Left ventricle myocardium superior (tissue), 1 donor: ENCODE data around the gene TOMT. TPM values are rescaled to one million over a fixed set of nuclear protein-coding genes. Genes with fewer than 3 reads are reported as not detected.

Experiments used
- ATAC-seq: fragments of 200-7000 bp; cut with Tn5 transposase; one replicate; pipeline ENCODE4 v1.9.1; 2020; ENCODE audit warnings: mild to moderate bottlenecking, moderate library complexity
- DNase-seq: peaks from one replicate; pipeline ENCODE4 v3.0.0-alpha.2; 2020
- intact Hi-C: fragments of 100-400 bp; cut with micrococcal nuclease; formaldehyde crosslinking; loops from one replicate; pipeline ENCODE4 v1.11.0; 2022
- long read RNA-seq: library from polyadenylated mRNA; unstranded; transcript quantifications from one replicate; pipeline ENCODE4 v2.0.0, GENCODE V29; 2021
- total RNA-seq: library from RNA; stranded (reverse); fragmentation: NEBNext Ultra II Directional; extraction: Animal tissue kit (Norgen Biotek cat#: 25700); gene quantifications from one replicate; pipeline ENCODE4 v1.2.1, GENCODE V29; 2021
- donor health status: DM: no; HTN: yes; CAD: no; lungs with severe emphysema.

Gene TOMT, protein sequence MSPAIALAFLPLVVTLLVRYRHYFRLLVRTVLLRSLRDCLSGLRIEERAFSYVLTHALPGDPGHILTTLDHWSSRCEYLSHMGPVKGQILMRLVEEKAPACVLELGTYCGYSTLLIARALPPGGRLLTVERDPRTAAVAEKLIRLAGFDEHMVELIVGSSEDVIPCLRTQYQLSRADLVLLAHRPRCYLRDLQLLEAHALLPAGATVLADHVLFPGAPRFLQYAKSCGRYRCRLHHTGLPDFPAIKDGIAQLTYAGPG
- total RNA-seq: not detected
- long read RNA-seq: 0 reads

- intact Hi-C loops: no loop called here
- DNase-seq: no peak
- no peak for ATAC-seq
Observed at GRCh38 chr11:72105888-72106287, at the start of gene TOMT. TOMT (plus strand) TSS chr11:72105924; CDS start chr11:72105952, 28 bp downstream.

DNA sequence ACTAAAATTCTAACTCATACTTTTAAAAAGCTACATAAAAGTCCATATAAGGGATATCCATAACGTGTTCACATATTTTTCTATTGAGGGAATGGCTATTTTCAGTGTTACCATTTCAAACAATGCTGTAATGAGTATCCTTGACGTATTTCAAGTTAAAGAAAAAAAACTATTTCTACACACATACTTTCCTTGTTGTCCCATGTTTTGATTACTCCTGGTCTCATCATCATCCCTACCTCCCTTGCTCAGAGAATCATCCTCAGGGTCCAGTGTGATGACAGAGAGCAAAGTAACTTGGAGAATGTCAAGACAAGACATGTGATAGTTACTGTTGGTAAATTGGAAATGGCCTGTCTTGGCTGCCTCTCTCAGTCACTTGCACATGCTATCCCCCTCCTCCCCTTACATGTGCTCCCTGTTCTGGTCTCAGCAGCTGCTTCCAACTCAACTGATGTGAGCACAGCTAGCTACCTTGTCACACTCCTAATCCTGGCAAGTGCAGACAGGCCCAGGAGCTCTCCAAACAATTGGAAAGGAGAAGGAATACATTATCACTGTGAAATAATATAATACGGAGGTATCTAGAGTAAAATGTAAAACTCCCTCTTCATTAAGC is 47.2 kb upstream of the TOMT start:
- intact Hi-C loops: no loop called here
- DNase-seq: no peak
- ATAC-seq: peak; percentile 46

- intact Hi-C loops: no loop called here
- DNase-seq: no peak
- ATAC-seq: no peak
Observed at GRCh38 chr11:72061739-72062396, 43.9 kb upstream of the TOMT start.

GRCh38 chr11:72066855-72067254 is 38.9 kb upstream of the TOMT start:
- ATAC-seq (no peak), DNase-seq (no peak)
- intact Hi-C loops: no loop called here

- ATAC-seq (no peak), DNase-seq (no peak)
- intact Hi-C loops: no loop called here
Observed at GRCh38 chr11:72067266-72067665, 38.5 kb upstream of the TOMT start.

GRCh38 chr11:72067676-72068075 is 38.0 kb upstream of the TOMT start:
- ATAC-seq (no peak), DNase-seq (no peak)
- intact Hi-C loops: no loop called here

GRCh38 chr11:72069200-72069599 is 36.5 kb upstream of the TOMT start:
- intact Hi-C loops: no loop called here
- peak; percentile 42 for ATAC-seq
- DNase-seq: no peak

DNA sequence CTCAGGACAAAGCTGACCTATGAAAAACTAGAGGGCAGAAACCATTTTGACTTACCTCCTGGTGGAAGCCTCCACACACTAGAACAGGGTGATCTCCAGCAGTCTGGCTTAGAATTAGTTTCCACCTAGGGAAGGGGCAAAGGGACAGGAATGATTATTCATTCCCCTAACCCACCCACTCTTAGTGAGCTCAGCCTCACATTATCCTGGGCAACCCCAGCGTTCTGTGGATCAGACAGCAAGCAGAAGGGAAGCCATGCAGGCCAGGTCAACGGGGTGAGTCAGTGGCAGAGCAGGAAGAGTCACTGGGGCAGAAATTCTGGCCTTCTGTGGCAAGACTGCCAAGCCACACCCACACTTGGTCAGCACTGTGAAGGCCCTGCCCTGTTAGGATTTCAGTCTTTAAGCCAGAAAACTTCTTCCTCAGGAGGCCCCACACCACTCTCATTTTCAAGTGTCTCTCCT is 35.9 kb upstream of the TOMT start:
- peak; percentile 97 for ATAC-seq
- intact Hi-C loops: no loop called here

DNA sequence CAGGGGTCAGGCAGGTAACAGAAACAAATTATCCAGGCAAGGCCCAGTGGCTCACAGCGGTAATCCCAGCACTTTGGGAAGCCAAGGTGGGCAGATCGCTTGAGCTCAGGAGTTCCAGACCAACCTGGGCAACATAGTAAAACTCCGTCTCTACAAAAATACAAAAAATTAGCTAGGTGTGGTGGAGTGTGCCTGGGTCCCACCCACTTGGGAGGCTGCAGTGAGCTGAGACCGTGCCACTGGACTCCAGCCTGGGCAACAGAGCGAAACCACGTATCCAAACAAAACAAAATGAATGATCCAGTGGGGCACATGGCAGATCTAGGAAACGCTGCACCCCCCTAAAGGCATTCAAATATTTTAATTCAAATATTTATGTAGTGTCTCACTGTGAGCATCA is 35.2 kb upstream of the TOMT start:
- intact Hi-C loops: no loop called here
- ATAC-seq (no peak), DNase-seq (no peak)

More for the DNA sequence above, 35.9 kb upstream of the TOMT start:
- DNase-seq: peak; percentile 83

GRCh38 chr11:72072348-72072747 is 33.4 kb upstream of the TOMT start:
- intact Hi-C loops: no loop called here
- DNase-seq (no peak), ATAC-seq (no peak)

GRCh38 chr11:72075109-72075508 is 30.6 kb upstream of the TOMT start:
- intact Hi-C loops: no loop called here
- no peak for DNase-seq
- ATAC-seq: no peak

DNA sequence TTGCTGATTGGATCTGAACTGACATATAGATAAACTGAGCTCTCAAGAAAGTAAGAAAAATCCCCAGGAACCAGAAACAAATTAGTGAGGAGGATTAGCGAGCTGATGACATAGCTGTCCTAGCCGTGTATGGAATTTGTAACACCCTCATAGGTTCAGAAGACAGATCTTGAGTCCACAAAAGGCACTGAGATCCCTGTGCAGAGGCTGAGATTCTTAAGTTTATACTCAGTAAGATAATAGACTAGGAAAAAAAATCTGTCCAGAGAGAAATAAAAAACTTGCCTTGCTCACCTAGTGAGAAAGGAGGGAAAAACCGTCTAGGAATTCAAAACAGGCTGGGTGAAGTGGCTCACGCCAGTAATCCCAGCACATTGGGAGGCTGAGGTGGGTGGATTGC is 30.0 kb upstream of the TOMT start:
- ATAC-seq (no peak), DNase-seq (no peak)
- intact Hi-C loops: no loop called here

DNA sequence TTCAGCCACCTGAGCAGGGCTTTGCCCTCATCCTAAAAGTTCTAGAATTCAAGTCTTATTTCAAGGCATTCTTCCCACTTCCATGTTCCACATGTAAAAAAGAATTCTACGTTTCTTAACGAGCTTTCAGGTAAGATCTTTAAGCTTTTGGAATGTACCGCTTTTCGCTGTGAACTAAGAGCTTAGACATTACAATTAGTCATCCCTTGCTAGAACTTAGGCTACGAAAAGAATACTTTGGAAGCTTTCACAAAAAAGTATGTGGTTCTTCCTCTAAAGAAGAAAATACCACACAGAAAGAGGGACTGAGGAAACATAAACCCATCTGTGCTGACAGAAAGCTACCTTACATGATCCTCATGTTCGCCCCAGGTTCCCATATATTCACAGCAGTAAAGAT is 27.2 kb upstream of the TOMT start:
- no peak for ATAC-seq
- intact Hi-C loops: no loop called here
- DNase-seq: no peak

DNA sequence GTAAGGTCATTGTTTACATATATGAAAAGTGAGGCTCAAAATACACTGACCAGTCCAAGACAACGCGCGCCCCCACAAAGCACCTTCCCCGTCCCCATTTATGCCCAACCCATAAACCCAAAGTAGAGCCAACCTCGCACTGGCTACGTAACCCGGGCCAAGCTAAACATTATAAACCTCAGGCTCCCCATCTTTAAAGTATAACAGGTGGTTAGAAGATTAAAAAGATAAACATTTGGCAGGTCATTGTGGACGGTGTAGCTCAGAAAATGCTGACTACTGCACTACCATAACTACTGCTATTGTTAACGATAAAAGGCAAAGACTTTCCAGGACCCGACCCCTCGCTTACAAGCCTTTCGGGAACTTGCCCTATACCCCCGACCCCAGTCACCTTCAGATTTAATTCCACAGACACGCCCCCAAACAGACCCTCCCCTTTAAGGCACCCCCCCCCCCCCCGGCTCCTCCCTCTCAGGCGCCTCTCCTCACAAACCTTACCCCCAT is 25.9 kb upstream of the TOMT start:
- peak; percentile 50 for ATAC-seq
- DNase-seq: no peak
- intact Hi-C loops: loop anchor here (5.0 kb wide), 1 partner anchor 38 kb away; no protein-coding TSS in a partner anchor

DNA sequence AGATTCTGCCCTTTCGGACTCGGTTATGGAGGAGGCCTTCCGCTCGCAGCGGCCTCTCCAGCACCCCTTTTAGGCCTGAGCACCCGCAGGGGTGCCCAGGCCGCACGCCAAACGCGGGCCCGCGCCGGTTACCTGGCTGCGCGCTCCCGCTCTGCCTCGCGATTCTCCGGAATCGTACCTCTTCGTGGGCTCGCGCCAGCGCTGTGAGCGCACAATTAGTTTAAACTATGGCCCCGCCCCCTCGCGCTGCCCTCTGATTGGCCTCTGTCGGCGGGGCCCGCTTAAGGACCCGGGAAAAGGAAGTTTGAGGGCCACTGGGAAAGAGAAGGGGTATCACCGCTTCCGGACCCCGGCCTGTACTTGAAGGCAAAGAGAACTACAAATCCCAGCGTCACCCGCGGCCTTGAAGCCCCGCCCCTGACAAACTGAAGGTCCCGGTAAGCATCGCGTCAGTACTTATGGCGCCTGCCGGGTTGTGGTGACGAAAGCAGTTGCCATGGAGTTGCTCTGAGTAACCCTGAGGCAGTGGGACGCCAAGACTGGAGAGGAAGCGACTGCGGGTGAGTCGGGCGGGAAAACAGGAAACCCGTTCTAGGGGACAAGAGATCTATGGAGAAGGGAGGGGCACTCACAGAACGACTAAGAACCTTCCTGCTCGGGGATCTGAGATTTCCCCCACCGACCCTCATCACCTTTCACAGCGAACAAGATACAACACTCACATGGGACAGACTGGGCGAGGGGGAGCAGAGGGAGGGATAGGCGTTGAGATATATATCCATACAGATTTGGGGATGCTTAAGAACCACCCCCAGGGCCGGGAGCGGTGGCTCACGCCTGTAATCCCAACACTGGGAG is 25.2 kb upstream of the TOMT start, which contains the start of the genes LRRC51 and NUMA1:
Gene LRRC51 (plus strand): TSS at position 525 of the 858 bp plus-strand sequence. CDS start 8,234 bp downstream, outside the sequence.
Gene NUMA1 (minus strand): TSS at position 217 of the 858 bp plus-strand sequence. CDS start 44,599 bp downstream, outside the sequence.
- ATAC-seq: peak; percentile 96
- intact Hi-C loops: loop anchor here (5.0 kb wide), 1 partner anchor 38 kb away; no protein-coding TSS in a partner anchor
- DNase-seq: peak; percentile 99

DNA sequence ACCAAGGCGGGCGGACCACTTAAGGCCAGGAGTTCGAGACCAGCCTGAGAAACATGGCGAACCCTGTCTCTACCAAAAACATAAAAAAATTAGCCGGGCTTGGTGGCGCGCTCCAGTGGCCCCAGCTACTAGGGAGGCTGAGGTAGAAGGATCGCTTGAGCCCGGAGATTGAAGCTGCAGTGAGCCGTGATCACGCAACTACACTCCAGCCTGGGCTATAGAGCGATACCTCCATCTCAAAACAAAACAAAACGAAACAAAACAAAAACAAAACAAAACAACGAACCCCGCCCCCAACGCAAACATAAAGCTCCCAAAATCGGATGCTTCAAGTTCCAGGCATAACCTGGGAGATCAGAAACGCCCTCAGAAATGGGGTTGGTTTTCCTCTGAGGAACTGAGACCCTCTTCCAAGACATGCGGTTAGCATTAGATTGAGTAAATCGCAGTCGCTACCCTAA is 24.5 kb upstream of the TOMT start:
- ATAC-seq (no peak), DNase-seq (no peak)
- intact Hi-C loops: loop anchor here (5.0 kb wide), 1 partner anchor 39 kb away; no protein-coding TSS in a partner anchor

- intact Hi-C loops: loop anchor here (5.0 kb wide), 1 partner anchor 40 kb away; no protein-coding TSS in a partner anchor
- ATAC-seq: no peak
Observed at GRCh38 chr11:72081821-72082453, 23.8 kb upstream of the TOMT start.

GRCh38 chr11:72083414-72083813 is 22.3 kb upstream of the TOMT start:
- DNase-seq (no peak), ATAC-seq (no peak)
- intact Hi-C loops: loop anchor here (5.0 kb wide), 1 partner anchor 41 kb away; no protein-coding TSS in a partner anchor

More at GRCh38 chr11:72081821-72082453, 23.8 kb upstream of the TOMT start:
- DNase-seq: no peak
